Neural crest cell (in vitro differentiated cells): ENCODE results near the gene PIP4K2A. TPM values are rescaled to one million over a fixed set of nuclear protein-coding genes. Genes with fewer than 3 reads are reported as not detected.

ENCODE experiments used
- DNase-seq: peaks from one replicate; pipeline ENCODE4 v3.0.0; 2021; ENCODE audit warnings: low read depth, mixed read lengths, low spot score
- H3K27ac Mint-ChIP-seq: one replicate; pipeline ENCODE4 v1.8.0; 2021; ENCODE audit warnings: mild to moderate bottlenecking, mixed read lengths; ENCODE audit not compliant: unreplicated experiment
- H3K27me3 Mint-ChIP-seq: 2 replicates; pipeline ENCODE4 v1.8.0; 2021; ENCODE audit warnings: low read depth, mild to moderate bottlenecking, mixed read lengths
- H3K36me3 Mint-ChIP-seq: 2 replicates; pipeline ENCODE4 v1.8.0; 2021; ENCODE audit warnings: low read depth, mild to moderate bottlenecking, mixed read lengths
- H3K4me1 Mint-ChIP-seq: 2 replicates; pipeline ENCODE4 v1.8.0; 2021; ENCODE audit warnings: mixed read lengths
- H3K4me3 Mint-ChIP-seq: one replicate; pipeline ENCODE4 v1.8.0; 2021; ENCODE audit warnings: mild to moderate bottlenecking, mixed read lengths
- H3K9me3 Mint-ChIP-seq: 2 replicates; pipeline ENCODE4 v1.8.0; 2021; ENCODE audit warnings: mixed read lengths
- total RNA-seq: library from RNA; stranded (reverse); gene quantifications from 2 replicates; pipeline ENCODE4 v1.2.1, GENCODE V29; 2021
- TF ChIP-seq, protein P1 (sequence below): fragments of 200-600 bp; sonication (generic); conservative IDR thresholded peaks from 2 replicates; pipeline ENCODE4 v1.5.0; 2021; ENCODE audit warnings: antibody characterized with exemption, mild to moderate bottlenecking

PIP4K2A gene
- total RNA-seq, 1 donor from 2014 or later = 28.7 TPM

GRCh38 chr10:22605168-22605567 is 109.2 kb downstream of the PIP4K2A start:
- TF ChIP-seq, protein P1, sequence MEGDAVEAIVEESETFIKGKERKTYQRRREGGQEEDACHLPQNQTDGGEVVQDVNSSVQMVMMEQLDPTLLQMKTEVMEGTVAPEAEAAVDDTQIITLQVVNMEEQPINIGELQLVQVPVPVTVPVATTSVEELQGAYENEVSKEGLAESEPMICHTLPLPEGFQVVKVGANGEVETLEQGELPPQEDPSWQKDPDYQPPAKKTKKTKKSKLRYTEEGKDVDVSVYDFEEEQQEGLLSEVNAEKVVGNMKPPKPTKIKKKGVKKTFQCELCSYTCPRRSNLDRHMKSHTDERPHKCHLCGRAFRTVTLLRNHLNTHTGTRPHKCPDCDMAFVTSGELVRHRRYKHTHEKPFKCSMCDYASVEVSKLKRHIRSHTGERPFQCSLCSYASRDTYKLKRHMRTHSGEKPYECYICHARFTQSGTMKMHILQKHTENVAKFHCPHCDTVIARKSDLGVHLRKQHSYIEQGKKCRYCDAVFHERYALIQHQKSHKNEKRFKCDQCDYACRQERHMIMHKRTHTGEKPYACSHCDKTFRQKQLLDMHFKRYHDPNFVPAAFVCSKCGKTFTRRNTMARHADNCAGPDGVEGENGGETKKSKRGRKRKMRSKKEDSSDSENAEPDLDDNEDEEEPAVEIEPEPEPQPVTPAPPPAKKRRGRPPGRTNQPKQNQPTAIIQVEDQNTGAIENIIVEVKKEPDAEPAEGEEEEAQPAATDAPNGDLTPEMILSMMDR = no peak
- DNase-seq = no peak
- Mint-ChIP-seq H3K4me3 (no peak overlapping the region), H3K36me3 (peaks cover 12% of the 10 kb centered on the region), H3K27me3 (no peaks in the 10 kb centered on the region), H3K27ac (no peak overlapping the region), H3K9me3 (peaks cover 4% of the 10 kb centered on the region), H3K4me1 (peaks cover 21% of the 10 kb centered on the region)

DNA sequence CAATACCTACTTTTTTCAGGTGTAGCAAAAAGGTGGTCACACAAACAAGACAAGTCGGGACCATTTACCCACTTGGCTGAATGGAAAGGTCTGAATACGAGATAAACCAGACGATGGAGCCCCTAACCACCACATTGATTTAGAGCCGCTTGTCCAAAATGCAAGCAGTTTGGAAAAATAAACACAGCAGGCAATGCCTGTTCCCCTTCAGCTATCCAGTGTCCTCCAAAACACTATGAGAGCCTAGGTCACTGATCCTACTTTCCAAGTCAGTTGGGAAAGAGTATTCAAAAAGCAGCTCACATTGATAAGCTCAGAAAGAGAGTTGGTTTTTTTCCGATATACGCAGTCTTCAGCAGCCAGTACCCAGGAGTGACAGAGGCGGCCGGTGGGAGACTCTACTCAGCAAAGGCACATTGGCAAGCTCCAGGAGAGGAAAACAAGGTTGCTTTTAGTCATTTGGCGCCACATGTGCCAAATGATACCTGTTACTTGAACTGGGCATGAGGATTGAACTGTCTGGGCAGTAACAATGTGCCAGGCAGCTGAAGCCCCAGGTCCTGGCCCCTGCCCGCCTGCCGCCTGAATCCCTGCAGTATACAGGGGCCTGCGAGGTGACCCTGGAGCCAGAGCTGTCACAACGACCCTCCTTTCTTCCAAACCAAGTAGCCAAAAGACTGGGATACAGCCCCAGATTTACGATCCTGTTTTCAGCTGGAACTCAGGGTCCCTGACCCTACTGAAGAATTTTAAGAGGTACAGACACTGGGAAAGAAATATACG is 109.8 kb downstream of the PIP4K2A start:
- H3K4me1 Mint-ChIP-seq = peaks cover 22% of the 10 kb centered on the region
- TF ChIP-seq, protein P1 = no peak
- no peaks in the 10 kb centered on the region for H3K27me3 Mint-ChIP-seq
- no peak for DNase-seq
- no peak overlapping the region for H3K4me3 Mint-ChIP-seq
- H3K36me3 Mint-ChIP-seq = peaks cover 7% of the 10 kb centered on the region
- no peak overlapping the region for H3K27ac Mint-ChIP-seq
- no peaks in the 10 kb centered on the region for H3K9me3 Mint-ChIP-seq

DNA sequence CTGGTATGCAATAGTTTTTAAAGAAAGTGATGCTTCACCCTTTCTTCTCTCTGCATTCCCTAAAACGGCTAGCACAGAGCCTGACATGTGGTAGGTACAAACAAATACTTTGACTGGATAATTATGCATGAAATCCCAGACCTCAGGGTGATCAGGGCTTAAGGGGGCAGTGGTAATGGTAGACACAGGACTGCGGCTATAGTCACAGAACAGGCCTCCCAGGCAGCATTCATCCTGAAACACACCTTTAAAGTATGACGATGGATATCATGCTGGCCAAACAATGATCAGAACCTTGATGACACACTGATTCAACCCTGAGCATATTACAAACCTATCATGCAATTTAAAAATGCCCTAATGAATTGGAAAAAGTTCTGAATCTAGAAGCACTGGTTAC is 110.8 kb downstream of the PIP4K2A start:
- no peaks in the 10 kb centered on the region for H3K27me3 Mint-ChIP-seq

DNA sequence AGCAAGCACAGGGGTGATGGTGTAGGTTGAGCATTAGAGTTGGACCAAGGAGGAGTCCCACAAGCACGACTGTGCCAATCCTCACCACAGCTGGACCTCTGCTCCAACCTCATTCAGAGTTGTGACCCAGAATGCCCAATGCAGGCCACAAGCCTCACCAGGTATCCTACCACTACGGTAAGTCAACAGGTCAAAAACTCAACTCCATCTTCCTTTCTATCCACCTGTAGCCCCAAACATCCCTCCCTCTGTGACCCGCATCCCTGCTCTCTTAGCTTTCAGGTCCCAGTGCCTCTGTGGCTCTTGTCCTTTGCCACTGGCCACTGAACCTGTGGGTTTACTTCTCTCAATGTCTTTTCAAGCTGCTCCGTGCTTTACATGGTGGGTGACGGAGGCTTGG is 112.8 kb downstream of the PIP4K2A start:
- Mint-ChIP-seq H3K27ac (no peak overlapping the region), H3K4me3 (no peak overlapping the region), H3K27me3 (no peaks in the 10 kb centered on the region), H3K4me1 (peaks cover 39% of the 10 kb centered on the region), H3K36me3 (no peaks in the 10 kb centered on the region), H3K9me3 (no peaks in the 10 kb centered on the region)
- TF ChIP-seq, protein P1 = no peak
- DNase-seq = no peak

More for the DNA sequence above, 110.8 kb downstream of the PIP4K2A start:
- H3K4me3 Mint-ChIP-seq = no peak overlapping the region
- peaks cover 30% of the 10 kb centered on the region for H3K4me1 Mint-ChIP-seq
- TF ChIP-seq, protein P1 = no peak
- no peak overlapping the region for H3K27ac Mint-ChIP-seq
- H3K9me3 Mint-ChIP-seq = no peaks in the 10 kb centered on the region
- peaks cover 7% of the 10 kb centered on the region for H3K36me3 Mint-ChIP-seq
- DNase-seq = no peak

DNA sequence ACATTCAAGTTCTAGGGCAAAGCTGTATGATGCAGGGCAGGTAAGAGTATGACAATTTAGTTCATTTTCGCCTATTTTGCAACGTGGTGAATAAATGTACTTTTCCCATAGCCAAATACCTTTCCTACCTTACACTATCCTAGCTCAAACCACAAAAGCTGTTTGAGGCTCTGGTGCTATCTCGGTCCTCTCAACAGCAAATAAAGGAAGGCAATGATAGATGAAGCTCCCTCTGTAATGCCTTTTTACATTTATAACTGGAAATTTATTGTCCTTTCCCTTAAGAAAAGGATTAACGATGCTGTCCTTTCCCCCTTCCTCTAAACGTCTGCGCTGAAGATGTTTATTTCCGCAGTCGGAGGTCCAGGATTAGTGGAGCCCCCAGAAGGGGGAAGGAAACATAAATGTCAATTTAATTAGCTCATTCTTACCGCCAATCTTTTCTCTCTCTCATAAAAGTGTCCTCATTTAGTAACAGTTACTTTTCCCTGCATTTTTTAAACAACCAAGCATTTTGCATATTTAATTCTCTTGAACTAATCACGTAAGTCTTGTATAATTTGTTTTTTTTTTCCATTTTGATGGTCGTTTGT is 114.6 kb downstream of the PIP4K2A start:
- TF ChIP-seq, protein P1 = no peak
- H3K9me3 Mint-ChIP-seq = no peaks in the 10 kb centered on the region
- no peak overlapping the region for H3K27ac Mint-ChIP-seq

More for the DNA sequence above, 114.6 kb downstream of the PIP4K2A start:
- peaks cover 2% of the 10 kb centered on the region for H3K36me3 Mint-ChIP-seq
- H3K27me3 Mint-ChIP-seq = no peaks in the 10 kb centered on the region
- H3K4me3 Mint-ChIP-seq = no peak overlapping the region
- no peak for DNase-seq
- H3K4me1 Mint-ChIP-seq = peaks cover 35% of the 10 kb centered on the region
